Thymus (tissue), 14 donors: ENCODE measurements around the gene AKAP13. TPM values are rescaled to one million over a fixed set of nuclear protein-coding genes. Genes with fewer than 3 reads are reported as not detected.

Source experiments
- DNase-seq, 9 donors: peaks; one replicate each; pipeline ENCODE4 v3.0.0-alpha.2; 2013; ENCODE audit warnings: low spot score in 9 of 9, low read depth in 6 of 9, missing footprints in 1 of 9
- H3K27ac ChIP-seq, 2 donors: one replicate each; pipeline ENCODE4 v1.5.1; 2013; ENCODE audit warnings: control low read depth in 1 of 2, low read depth in 1 of 2, low read length in 1 of 2, mild to moderate bottlenecking in 1 of 2, moderate library complexity in 1 of 2
- H3K27me3 ChIP-seq, 2 donors: one replicate each; pipeline ENCODE4 v1.5.1; 2013; ENCODE audit warnings: low read length in 1 of 2; ENCODE audit not compliant: control insufficient read depth in 2 of 2, insufficient read depth in 1 of 2
- H3K36me3 ChIP-seq, 2 donors: one replicate each; pipeline ENCODE4 v1.5.1; 2013; ENCODE audit warnings: low read length in 1 of 2, mild to moderate bottlenecking in 1 of 2, moderate library complexity in 1 of 2; ENCODE audit not compliant: control insufficient read depth in 2 of 2, insufficient read depth in 2 of 2
- H3K4me1 ChIP-seq, 2 donors: one replicate each; pipeline ENCODE4 v1.5.1; 2013; ENCODE audit warnings: low read length in 2 of 2; ENCODE audit not compliant: control insufficient read depth in 2 of 2, insufficient read depth in 2 of 2
- H3K4me3 ChIP-seq, 2 donors: one replicate each; pipeline ENCODE4 v1.5.1; 2013; ENCODE audit warnings: low read length in 2 of 2, control low read depth in 1 of 2, mild to moderate bottlenecking in 1 of 2
- H3K9me3 ChIP-seq, 2 donors: one replicate each; pipeline ENCODE4 v1.5.1; 2013; ENCODE audit warnings: low read length in 1 of 2, mild to moderate bottlenecking in 1 of 2; ENCODE audit not compliant: control insufficient read depth in 2 of 2, insufficient read depth in 1 of 2
- WGBS: extraction: QIAGEN DNeasy Blood & Tissue Kit; methylation state at CpG from one replicate; pipeline ENCODE4 v1.1.7; 2013; 5-methylcytosine and 5-hydroxymethylcytosine counted together
- long read RNA-seq, 10 donors: transcript quantifications; one replicate each; lab custom pipeline, GENCODE V29; 2026
- polyA plus RNA-seq: library from polyadenylated mRNA; stranded (reverse); fragments of 200-250 nt; gene quantifications from one replicate; pipeline ENCODE4 v1.2.3, GENCODE V29; 2013
- total RNA-seq: library from RNA; stranded (reverse); fragments of 120-200 nt; gene quantifications from one replicate; pipeline ENCODE4 v1.2.4, GENCODE V29; 2013
- donor health status: healthy.

AKAP13 gene, protein sequence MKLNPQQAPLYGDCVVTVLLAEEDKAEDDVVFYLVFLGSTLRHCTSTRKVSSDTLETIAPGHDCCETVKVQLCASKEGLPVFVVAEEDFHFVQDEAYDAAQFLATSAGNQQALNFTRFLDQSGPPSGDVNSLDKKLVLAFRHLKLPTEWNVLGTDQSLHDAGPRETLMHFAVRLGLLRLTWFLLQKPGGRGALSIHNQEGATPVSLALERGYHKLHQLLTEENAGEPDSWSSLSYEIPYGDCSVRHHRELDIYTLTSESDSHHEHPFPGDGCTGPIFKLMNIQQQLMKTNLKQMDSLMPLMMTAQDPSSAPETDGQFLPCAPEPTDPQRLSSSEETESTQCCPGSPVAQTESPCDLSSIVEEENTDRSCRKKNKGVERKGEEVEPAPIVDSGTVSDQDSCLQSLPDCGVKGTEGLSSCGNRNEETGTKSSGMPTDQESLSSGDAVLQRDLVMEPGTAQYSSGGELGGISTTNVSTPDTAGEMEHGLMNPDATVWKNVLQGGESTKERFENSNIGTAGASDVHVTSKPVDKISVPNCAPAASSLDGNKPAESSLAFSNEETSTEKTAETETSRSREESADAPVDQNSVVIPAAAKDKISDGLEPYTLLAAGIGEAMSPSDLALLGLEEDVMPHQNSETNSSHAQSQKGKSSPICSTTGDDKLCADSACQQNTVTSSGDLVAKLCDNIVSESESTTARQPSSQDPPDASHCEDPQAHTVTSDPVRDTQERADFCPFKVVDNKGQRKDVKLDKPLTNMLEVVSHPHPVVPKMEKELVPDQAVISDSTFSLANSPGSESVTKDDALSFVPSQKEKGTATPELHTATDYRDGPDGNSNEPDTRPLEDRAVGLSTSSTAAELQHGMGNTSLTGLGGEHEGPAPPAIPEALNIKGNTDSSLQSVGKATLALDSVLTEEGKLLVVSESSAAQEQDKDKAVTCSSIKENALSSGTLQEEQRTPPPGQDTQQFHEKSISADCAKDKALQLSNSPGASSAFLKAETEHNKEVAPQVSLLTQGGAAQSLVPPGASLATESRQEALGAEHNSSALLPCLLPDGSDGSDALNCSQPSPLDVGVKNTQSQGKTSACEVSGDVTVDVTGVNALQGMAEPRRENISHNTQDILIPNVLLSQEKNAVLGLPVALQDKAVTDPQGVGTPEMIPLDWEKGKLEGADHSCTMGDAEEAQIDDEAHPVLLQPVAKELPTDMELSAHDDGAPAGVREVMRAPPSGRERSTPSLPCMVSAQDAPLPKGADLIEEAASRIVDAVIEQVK (N-terminal part only)
- total RNA-seq, result 63.8 TPM
- 49.8 TPM for polyA plus RNA-seq
- long read RNA-seq, donor 1, result 0 reads
- long read RNA-seq, donor 2, result 0 reads
- long read RNA-seq, donor 3, partial matches to known transcripts, result 0 of 3 reads
- long read RNA-seq, donor 3, other reads (novel, unspliced or antisense), result 0 of 3 reads
- long read RNA-seq, donor 4, partial matches to known transcripts, result 8 of 9 reads
- long read RNA-seq, donor 4, other reads (novel, unspliced or antisense), result 0 of 9 reads
- long read RNA-seq, donor 5, full-length matches to known transcripts, result 1 of 29 reads
- long read RNA-seq, donor 5, partial matches to known transcripts, result 28 of 29 reads
- long read RNA-seq, donor 5, other reads (novel, unspliced or antisense), result 0 of 29 reads
- long read RNA-seq, donor 6, full-length matches to known transcripts, result 2 of 2 reads
- long read RNA-seq, donor 6, partial matches to known transcripts, result 0 of 2 reads
- long read RNA-seq, donor 6, other reads (novel, unspliced or antisense), result 0 of 2 reads
- long read RNA-seq, donor 7, partial matches to known transcripts, result 8 of 10 reads
- long read RNA-seq, donor 7, other reads (novel, unspliced or antisense), result 0 of 10 reads
- long read RNA-seq, donor 8, partial matches to known transcripts, result 0 of 1 reads
- long read RNA-seq, donor 8, other reads (novel, unspliced or antisense), result 0 of 1 reads
- long read RNA-seq, donor 9, partial matches to known transcripts, result 0 of 1 reads
- long read RNA-seq, donor 9, other reads (novel, unspliced or antisense), result 0 of 1 reads
- long read RNA-seq, donor 10, partial matches to known transcripts, result 0 of 2 reads
- long read RNA-seq, donor 10, other reads (novel, unspliced or antisense), result 0 of 2 reads

DNA sequence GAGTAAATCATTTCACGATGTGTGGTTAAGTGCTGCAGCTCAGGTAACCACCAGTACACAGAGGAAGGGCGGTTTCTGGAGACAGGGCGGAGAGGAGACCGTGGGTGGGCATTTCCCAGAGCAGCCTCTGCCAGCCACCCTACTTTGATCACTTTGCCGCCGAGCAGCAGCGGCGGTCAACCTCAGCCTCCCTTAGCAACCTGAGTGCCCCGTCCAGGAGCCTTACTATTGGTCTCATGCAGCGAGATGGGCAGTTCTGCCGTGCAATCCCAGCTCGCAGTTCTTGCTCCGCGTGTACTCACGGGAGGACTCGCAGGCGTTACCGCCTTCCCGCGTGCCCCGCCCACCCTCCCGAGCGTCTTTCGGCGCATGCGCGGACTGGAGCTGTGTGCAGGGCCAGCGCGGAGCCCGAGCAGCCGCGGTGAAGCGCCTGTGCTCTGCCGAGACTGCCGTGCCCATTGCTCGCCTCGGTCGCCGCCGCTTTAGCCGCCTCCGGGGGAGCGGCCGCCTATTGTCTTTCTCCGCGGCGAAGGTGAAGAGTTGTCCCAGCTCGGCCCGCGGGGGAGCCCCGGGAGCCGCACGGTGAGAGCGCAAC lies at the start of gene AKAP13:
AKAP13 (plus strand) TSS at position 387 of the 595 bp plus-strand sequence. CDS start 105,118 bp downstream, outside the sequence.
- H3K27ac ChIP-seq, result peak within 1 kb of the TSS; percentile 88 to 89
- H3K9me3 ChIP-seq, result no peaks in the 10 kb centered on the region
- peak within 1 kb of the TSS; percentile 65 to 86 for H3K4me3 ChIP-seq
- peaks cover 0 to 2% of the 10 kb centered on the region in 2 donors for H3K27me3 ChIP-seq
- peak; percentile 82 to 96 (median 90) for DNase-seq
- H3K4me1 ChIP-seq, result peaks cover 4 to 10% of the 10 kb centered on the region in 2 donors
- no peaks in the 10 kb centered on the region for H3K36me3 ChIP-seq
- WGBS, result under 1% methylated on average over 54 of the region's 54 CpGs

DNA sequence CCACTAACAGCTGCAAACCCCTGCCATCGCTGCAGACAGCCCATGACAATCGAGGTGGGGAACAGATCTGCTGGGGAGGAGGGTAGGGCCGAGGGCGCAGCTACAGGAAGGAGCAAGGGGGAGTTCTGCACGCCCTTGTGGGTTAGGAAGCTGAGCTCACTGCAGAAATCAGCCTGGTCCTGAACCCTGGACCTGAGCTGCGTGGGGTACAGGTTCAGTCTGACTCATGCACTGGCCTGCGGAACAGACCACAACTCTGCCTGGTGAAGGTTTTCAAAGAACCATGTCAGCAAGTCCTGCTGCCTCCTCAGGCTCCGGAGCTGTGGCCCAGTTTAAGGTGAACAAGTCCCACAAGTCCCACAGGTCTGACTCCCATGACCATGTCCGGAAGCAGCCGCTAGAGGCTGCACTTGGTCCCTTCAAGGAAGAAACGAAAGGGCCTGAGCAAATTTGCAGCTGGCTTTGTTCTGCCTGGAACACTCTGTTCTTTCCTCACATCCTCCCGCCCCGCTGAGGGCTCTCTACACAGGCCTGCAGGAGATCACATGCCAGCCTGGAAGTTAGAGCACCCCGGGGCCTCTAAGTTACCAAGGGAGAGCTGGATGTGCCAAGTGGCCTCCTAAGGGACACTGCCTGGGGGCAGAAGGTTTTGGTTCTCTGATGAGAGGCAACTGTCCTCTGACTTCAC lies 49.4 kb upstream of the AKAP13 start:
- peaks cover 14 to 35% of the 10 kb centered on the region in 2 donors for H3K4me1 ChIP-seq
- no peaks in the 10 kb centered on the region for H3K27me3 ChIP-seq
- H3K9me3 ChIP-seq, result peaks cover 1 to 11% of the 10 kb centered on the region in 2 donors
- peak overlapping the region; percentile 76 to 81 for H3K27ac ChIP-seq
- H3K4me3 ChIP-seq, result peak overlapping the region in 1 of 2 donors; percentile 16
- DNase-seq, result peak in 8 of 9 donors; percentile 48 to 83 (median 52)
- no peaks in the 10 kb centered on the region for H3K36me3 ChIP-seq
- 28% methylated on average over 14 of the region's 14 CpGs for WGBS

DNA sequence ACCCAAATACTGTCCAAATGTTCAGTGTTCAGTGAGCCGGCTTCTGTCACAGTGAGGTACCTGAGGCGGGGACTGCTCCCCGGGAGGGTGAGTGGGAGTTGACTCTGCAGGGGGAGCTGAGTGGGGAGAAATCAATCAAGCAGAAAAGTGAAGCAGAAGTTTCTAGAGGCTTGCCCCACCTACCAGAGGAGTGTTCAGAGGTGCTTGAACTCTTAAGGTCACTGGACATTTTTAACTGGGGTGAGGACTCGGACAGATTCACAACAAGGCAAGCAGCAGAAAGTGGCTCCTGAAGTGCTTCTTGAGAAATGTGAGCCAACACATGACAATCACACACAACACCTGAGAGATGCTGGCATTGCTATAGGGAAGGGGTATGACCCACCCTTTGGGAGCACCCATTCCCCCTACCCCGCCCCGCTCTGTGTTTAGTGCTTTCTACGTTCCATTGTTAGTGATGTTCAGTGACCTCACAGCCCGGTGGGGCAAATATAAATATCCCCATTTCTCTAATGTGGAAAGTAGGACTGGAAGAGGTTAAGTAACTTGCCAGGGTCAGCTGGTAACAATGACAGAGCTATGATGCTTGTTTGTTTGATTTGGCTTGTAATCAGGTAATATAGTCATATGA lies 48.6 kb upstream of the AKAP13 start:
- 93% methylated on average over 8 of the region's 8 CpGs for WGBS
- DNase-seq, result no peak

DNA sequence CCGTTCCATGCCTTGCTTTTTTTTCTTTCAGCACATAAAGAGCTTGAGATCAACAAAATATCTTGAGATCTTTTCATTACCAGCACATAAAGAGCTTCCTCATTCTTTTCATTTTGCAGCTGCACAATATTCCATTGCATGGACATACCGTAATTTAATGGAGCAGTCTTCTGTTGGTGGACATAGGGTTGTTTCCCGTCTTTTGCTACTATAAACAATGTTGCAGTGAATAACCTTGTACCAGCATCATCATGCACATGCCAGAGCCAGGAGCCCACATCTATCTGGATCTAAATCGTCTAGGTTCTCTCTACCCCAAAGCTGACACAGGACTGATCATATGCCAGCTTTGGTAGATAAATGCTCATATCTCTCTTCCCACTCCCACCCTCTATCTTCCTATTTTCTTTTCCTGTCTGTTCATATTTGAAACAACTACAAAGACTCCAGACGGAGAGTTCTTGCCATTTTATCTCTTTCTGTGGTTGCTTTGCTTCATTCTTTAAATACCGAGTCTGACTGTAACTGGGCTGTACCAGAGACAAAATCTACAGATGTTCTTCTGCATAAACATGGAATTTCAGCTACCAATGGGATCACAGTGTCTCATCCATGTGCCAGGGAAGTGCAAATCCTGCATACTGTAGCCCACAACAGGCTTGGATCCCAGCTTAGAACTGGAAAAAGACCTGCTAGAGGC lies 47.1 kb upstream of the AKAP13 start:
- Histone ChIP-seq H3K4me3 (no peak overlapping the region), H3K4me1 (peaks cover 14 to 35% of the 10 kb centered on the region in 2 donors), H3K36me3 (no peaks in the 10 kb centered on the region), H3K9me3 (peaks cover 1 to 11% of the 10 kb centered on the region in 2 donors), H3K27ac (no peak overlapping the region), H3K27me3 (no peaks in the 10 kb centered on the region)
- 65% methylated on average over 6 of the region's 6 CpGs for WGBS
- no peak for DNase-seq

More for the DNA sequence above, 48.6 kb upstream of the AKAP13 start:
- no peaks in the 10 kb centered on the region for H3K36me3 ChIP-seq
- no peak overlapping the region for H3K4me3 ChIP-seq
- no peaks in the 10 kb centered on the region for H3K27me3 ChIP-seq
- peaks cover 14 to 35% of the 10 kb centered on the region in 2 donors for H3K4me1 ChIP-seq
- H3K27ac ChIP-seq, result peak overlapping the region; percentile 76 to 81
- peaks cover 1 to 11% of the 10 kb centered on the region in 2 donors for H3K9me3 ChIP-seq

DNA sequence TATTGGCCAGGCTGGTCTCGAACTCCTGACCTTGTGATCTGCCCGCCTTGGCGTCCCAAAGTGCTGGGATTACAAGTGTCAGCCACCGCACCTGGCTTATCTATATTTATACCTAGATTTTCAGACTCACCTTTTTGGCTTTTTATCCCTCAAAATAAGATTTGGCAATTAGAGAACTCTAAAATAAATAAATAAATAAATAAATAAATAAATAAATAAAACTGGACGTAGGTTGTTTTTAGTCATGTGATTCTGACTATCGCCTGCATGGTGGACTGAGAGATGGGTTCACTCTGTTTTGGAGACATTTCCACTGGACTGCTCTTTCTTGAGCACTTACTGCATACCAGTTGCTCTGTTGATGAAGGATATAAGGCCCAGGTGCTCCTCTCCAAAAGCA lies 46.2 kb upstream of the AKAP13 start:
- H3K27ac ChIP-seq, result no peak overlapping the region
- no peaks in the 10 kb centered on the region for H3K36me3 ChIP-seq
- DNase-seq, result no peak
- peaks cover 14 to 35% of the 10 kb centered on the region in 2 donors for H3K4me1 ChIP-seq
- WGBS, result 97% methylated on average over 6 of the region's 6 CpGs
- no peak overlapping the region for H3K4me3 ChIP-seq
- peaks cover 1 to 11% of the 10 kb centered on the region in 2 donors for H3K9me3 ChIP-seq
- no peaks in the 10 kb centered on the region for H3K27me3 ChIP-seq

DNA sequence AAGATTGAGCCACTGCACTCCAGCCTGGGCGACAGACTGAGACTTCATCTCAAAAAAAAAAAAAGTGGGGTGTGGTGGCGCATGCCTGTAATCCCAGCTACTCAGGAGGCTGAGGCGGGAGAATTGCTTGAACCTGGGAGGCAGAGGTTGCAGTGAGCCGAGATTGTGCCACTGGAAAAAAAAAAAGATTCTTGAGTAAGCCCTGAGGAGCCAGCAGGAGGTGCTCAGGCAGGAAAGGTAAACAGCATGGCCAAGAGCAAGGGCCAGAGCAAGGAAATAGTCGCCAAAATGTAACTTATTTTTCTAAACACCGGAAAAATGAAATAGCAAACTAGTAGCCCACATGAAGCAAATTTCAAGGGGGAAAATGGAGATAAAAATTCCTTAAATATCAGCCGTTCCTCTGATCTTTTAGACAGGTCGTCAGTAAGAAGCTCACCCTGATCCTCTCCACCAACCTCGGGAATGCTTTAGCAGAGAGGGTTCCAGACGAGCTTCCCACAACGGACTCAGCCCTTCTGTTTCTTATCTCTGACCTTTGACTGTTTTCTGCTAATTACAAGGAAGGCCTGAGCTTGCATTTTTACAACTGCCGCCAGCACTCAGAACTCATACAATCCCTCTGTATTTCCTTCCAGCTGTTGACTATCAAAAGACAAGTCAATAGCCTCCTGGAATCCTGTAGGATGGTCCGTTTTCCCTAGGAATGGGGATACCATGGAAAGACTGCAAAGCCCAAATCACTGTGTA lies 45.0 kb upstream of the AKAP13 start:
- H3K27ac ChIP-seq, result no peak overlapping the region

More for the DNA sequence above, 45.0 kb upstream of the AKAP13 start:
- peaks cover 0 to 11% of the 10 kb centered on the region in 2 donors for H3K9me3 ChIP-seq
- H3K27me3 ChIP-seq, result no peaks in the 10 kb centered on the region
- no peak for DNase-seq
- H3K4me1 ChIP-seq, result peaks cover 10 to 24% of the 10 kb centered on the region in 2 donors
- WGBS, result 96% methylated on average over 13 of the region's 13 CpGs
- no peaks in the 10 kb centered on the region for H3K36me3 ChIP-seq
- no peak overlapping the region for H3K4me3 ChIP-seq
